IgD-negative memory B cell (primary cell): ENCODE measurements around the gene TCF7L2. TPM values are rescaled to one million over a fixed set of nuclear protein-coding genes. Genes with fewer than 3 reads are reported as not detected.

ENCODE experiments used
- H3K27ac Mint-ChIP-seq, 3 donors: one replicate each; pipeline ENCODE4 v1.8.0; 2020 to 2022; ENCODE audit warnings: mild to moderate bottlenecking in 3 of 3, mixed read lengths in 3 of 3, moderate library complexity in 1 of 3
- H3K27me3 Mint-ChIP-seq: one replicate; pipeline ENCODE4 v1.8.0; 2021; ENCODE audit warnings: mixed read lengths
- H3K36me3 Mint-ChIP-seq: one replicate; pipeline ENCODE4 v1.8.0; 2020; ENCODE audit warnings: mild to moderate bottlenecking, mixed read lengths
- H3K4me1 Mint-ChIP-seq, 3 donors: one replicate each; pipeline ENCODE4 v1.8.0; 2020 to 2022; ENCODE audit warnings: mixed read lengths in 3 of 3, mild to moderate bottlenecking in 1 of 3
- H3K4me3 Mint-ChIP-seq, 4 donors: one replicate each; pipeline ENCODE4 v1.8.0; 2020 to 2022; ENCODE audit warnings: mild to moderate bottlenecking in 4 of 4, mixed read lengths in 4 of 4, moderate library complexity in 3 of 4
- H3K9me3 Mint-ChIP-seq, 3 donors: one replicate each; pipeline ENCODE4 v1.8.0; 2020 to 2021; ENCODE audit warnings: mixed read lengths in 3 of 3, mild to moderate bottlenecking in 1 of 3
- polyA plus RNA-seq: library from polyadenylated mRNA; unstranded; fragments of 300-500 nt; fragmentation: Illumina TruSeq; gene quantifications from one replicate; pipeline ENCODE4 v1.2.3, GENCODE V29; 2021

The TCF7L2 gene
- polyA plus RNA-seq, 1 donor from 2014 or later, result 0.43 TPM

GRCh38 chr10:113128450-113129070 is 178.5 kb downstream of the TCF7L2 start:
- H3K27ac Mint-ChIP-seq, result no peak overlapping the region
- peaks cover 0 to 3% (median 1%) of the 10 kb centered on the region in 3 donors for H3K9me3 Mint-ChIP-seq
- peaks cover 0 to 2% (median 0%) of the 10 kb centered on the region in 3 donors for H3K4me1 Mint-ChIP-seq
- H3K4me3 Mint-ChIP-seq, result peak overlapping the region in 2 of 4 donors; percentile 29 to 32
- peaks cover 32% of the 10 kb centered on the region for H3K27me3 Mint-ChIP-seq
- H3K36me3 Mint-ChIP-seq, result no peaks in the 10 kb centered on the region

- Mint-ChIP-seq H3K27ac (no peak overlapping the region), H3K4me3 (no peak overlapping the region)
Observed at GRCh38 chr10:113129117-113129516, 179.1 kb downstream of the TCF7L2 start.

GRCh38 chr10:113130014-113130641 is 180.1 kb downstream of the TCF7L2 start:
- Mint-ChIP-seq H3K4me3 (no peak overlapping the region), H3K9me3 (peaks cover 0 to 1% (median 0%) of the 10 kb centered on the region in 3 donors), H3K36me3 (no peaks in the 10 kb centered on the region), H3K4me1 (peaks cover 0 to 2% (median 0%) of the 10 kb centered on the region in 3 donors), H3K27me3 (peaks cover 24% of the 10 kb centered on the region), H3K27ac (no peak overlapping the region)

More at GRCh38 chr10:113129117-113129516, 179.1 kb downstream of the TCF7L2 start:
- Mint-ChIP-seq H3K27me3 (peaks cover 28% of the 10 kb centered on the region), H3K36me3 (no peaks in the 10 kb centered on the region), H3K9me3 (peaks cover 0 to 3% (median 1%) of the 10 kb centered on the region in 3 donors), H3K4me1 (peaks cover 0 to 2% (median 0%) of the 10 kb centered on the region in 3 donors)

- H3K27me3 Mint-ChIP-seq, result peaks cover 18% of the 10 kb centered on the region
- H3K9me3 Mint-ChIP-seq, result peaks cover 0 to 1% (median 0%) of the 10 kb centered on the region in 3 donors
- H3K27ac Mint-ChIP-seq, result no peak overlapping the region
- no peaks in the 10 kb centered on the region for H3K4me1 Mint-ChIP-seq
- H3K36me3 Mint-ChIP-seq, result no peaks in the 10 kb centered on the region
- no peak overlapping the region for H3K4me3 Mint-ChIP-seq
Observed at GRCh38 chr10:113131613-113132261, 181.7 kb downstream of the TCF7L2 start.

- Mint-ChIP-seq H3K27ac (peak overlapping the region in 1 of 3 donors; percentile 57), H3K36me3 (no peaks in the 10 kb centered on the region), H3K9me3 (peaks cover 0 to 1% (median 0%) of the 10 kb centered on the region in 3 donors), H3K4me1 (no peaks in the 10 kb centered on the region), H3K4me3 (no peak overlapping the region), H3K27me3 (peaks cover 13% of the 10 kb centered on the region)
Observed at GRCh38 chr10:113132591-113133121, 182.6 kb downstream of the TCF7L2 start.

GRCh38 chr10:113133497-113134115 is 183.6 kb downstream of the TCF7L2 start:
- no peak overlapping the region for H3K4me3 Mint-ChIP-seq
- peaks cover 7% of the 10 kb centered on the region for H3K27me3 Mint-ChIP-seq
- no peaks in the 10 kb centered on the region for H3K4me1 Mint-ChIP-seq
- H3K27ac Mint-ChIP-seq, result peak overlapping the region in 1 of 3 donors; percentile 78
- no peaks in the 10 kb centered on the region for H3K36me3 Mint-ChIP-seq
- peaks cover 0 to 1% (median 0%) of the 10 kb centered on the region in 3 donors for H3K9me3 Mint-ChIP-seq

GRCh38 chr10:113135025-113135424 is 185.0 kb downstream of the TCF7L2 start:
- Mint-ChIP-seq H3K4me1 (no peaks in the 10 kb centered on the region), H3K27ac (no peak overlapping the region), H3K36me3 (no peaks in the 10 kb centered on the region), H3K9me3 (peaks cover 0 to 1% (median 0%) of the 10 kb centered on the region in 3 donors), H3K27me3 (peaks cover 6% of the 10 kb centered on the region), H3K4me3 (no peak overlapping the region)

- no peak overlapping the region for H3K4me3 Mint-ChIP-seq
- H3K36me3 Mint-ChIP-seq, result no peaks in the 10 kb centered on the region
- H3K27ac Mint-ChIP-seq, result no peak overlapping the region
- H3K9me3 Mint-ChIP-seq, result no peaks in the 10 kb centered on the region
- no peaks in the 10 kb centered on the region for H3K4me1 Mint-ChIP-seq
- no peaks in the 10 kb centered on the region for H3K27me3 Mint-ChIP-seq
Observed at GRCh38 chr10:113137941-113138685, 188.1 kb downstream of the TCF7L2 start.

GRCh38 chr10:113138937-113139585 is 189.0 kb downstream of the TCF7L2 start:
- H3K4me3 Mint-ChIP-seq, result no peak overlapping the region
- H3K27me3 Mint-ChIP-seq, result no peaks in the 10 kb centered on the region
- no peaks in the 10 kb centered on the region for H3K36me3 Mint-ChIP-seq
- no peaks in the 10 kb centered on the region for H3K4me1 Mint-ChIP-seq
- peak overlapping the region in 1 of 3 donors; percentile 56 for H3K27ac Mint-ChIP-seq
- H3K9me3 Mint-ChIP-seq, result no peaks in the 10 kb centered on the region

GRCh38 chr10:113139699-113140098 is 189.7 kb downstream of the TCF7L2 start:
- H3K4me1 Mint-ChIP-seq, result no peaks in the 10 kb centered on the region
- H3K27ac Mint-ChIP-seq, result no peak overlapping the region
- no peaks in the 10 kb centered on the region for H3K9me3 Mint-ChIP-seq
- no peaks in the 10 kb centered on the region for H3K27me3 Mint-ChIP-seq
- no peaks in the 10 kb centered on the region for H3K36me3 Mint-ChIP-seq
- H3K4me3 Mint-ChIP-seq, result no peak overlapping the region

GRCh38 chr10:113140143-113141011 is 190.3 kb downstream of the TCF7L2 start:
- Mint-ChIP-seq H3K9me3 (no peaks in the 10 kb centered on the region), H3K4me1 (no peaks in the 10 kb centered on the region), H3K36me3 (no peaks in the 10 kb centered on the region), H3K4me3 (no peak overlapping the region), H3K27ac (no peak overlapping the region), H3K27me3 (no peaks in the 10 kb centered on the region)

- no peaks in the 10 kb centered on the region for H3K9me3 Mint-ChIP-seq
- H3K27ac Mint-ChIP-seq, result no peak overlapping the region
- H3K4me3 Mint-ChIP-seq, result no peak overlapping the region
- H3K36me3 Mint-ChIP-seq, result peaks cover 3% of the 10 kb centered on the region
- no peaks in the 10 kb centered on the region for H3K4me1 Mint-ChIP-seq
- no peaks in the 10 kb centered on the region for H3K27me3 Mint-ChIP-seq
Observed at GRCh38 chr10:113142601-113143362, 192.7 kb downstream of the TCF7L2 start.

- Mint-ChIP-seq H3K9me3 (no peaks in the 10 kb centered on the region), H3K27ac (no peak overlapping the region), H3K4me3 (no peak overlapping the region), H3K4me1 (no peaks in the 10 kb centered on the region), H3K27me3 (no peaks in the 10 kb centered on the region), H3K36me3 (peaks cover 3% of the 10 kb centered on the region)
Observed at GRCh38 chr10:113144576-113144975, 194.5 kb downstream of the TCF7L2 start.
